MV-4-11 (cell line): ENCODE data around the gene SKOR2.
"Not testable (repeated sequence)": the region's sequence is repeated elsewhere in the genome, so short reads cannot be mapped to it uniquely, and the experiment has no call there.

Experiments used
- DNase-seq: peaks from one replicate; lab custom pipeline; 2025; lab: John Stamatoyannopoulos, UW

The SKOR2 gene

GRCh38 chr18:47191961-47192360 is 59.5 kb downstream of the SKOR2 start:
- peak; percentile 45 for DNase-seq

GRCh38 chr18:47187721-47188120 is 63.7 kb downstream of the SKOR2 start:
- no peak for DNase-seq

GRCh38 chr18:47184419-47185050 is 66.9 kb downstream of the SKOR2 start:
- peak; percentile 67 for DNase-seq

GRCh38 chr18:47182156-47182555 is 69.3 kb downstream of the SKOR2 start:
- not testable (repeated sequence) for DNase-seq

- no peak for DNase-seq
These were observed 70.7 kb downstream of the SKOR2 start for GRCh38 chr18:47180765-47181164.

GRCh38 chr18:47179520-47179919 is 71.9 kb downstream of the SKOR2 start:
- no peak for DNase-seq

GRCh38 chr18:47175898-47176575 is 75.4 kb downstream of the SKOR2 start, which contains the start of gene IER3IP1:
TSS of gene IER3IP1 (minus strand) at chr18:47176364. CDS start at chr18:47176277, 87 bp downstream.
- peak; percentile 83 for DNase-seq

GRCh38 chr18:47175283-47175897 is 76.1 kb downstream of the SKOR2 start:
- DNase-seq = no peak

- no peak for DNase-seq
These were observed 76.8 kb downstream of the SKOR2 start for GRCh38 chr18:47174545-47175116.

GRCh38 chr18:47172476-47172875 is 79.0 kb downstream of the SKOR2 start:
- DNase-seq = no peak

- peak; percentile 70 for DNase-seq
These were observed 82.5 kb downstream of the SKOR2 start for GRCh38 chr18:47168913-47169312.

- DNase-seq = no peak
These were observed 83.0 kb downstream of the SKOR2 start for GRCh38 chr18:47168509-47168908.

- DNase-seq = peak; percentile 41
These were observed 85.2 kb downstream of the SKOR2 start for GRCh38 chr18:47166294-47166693.

- no peak for DNase-seq
These were observed 88.2 kb downstream of the SKOR2 start for GRCh38 chr18:47163241-47163640.

GRCh38 chr18:47160256-47160655 is 91.2 kb downstream of the SKOR2 start:
- no peak for DNase-seq

- DNase-seq = peak; percentile 26
These were observed 93.1 kb downstream of the SKOR2 start for GRCh38 chr18:47158404-47158803.
